HK-2 (cell line): ENCODE results near the gene PIK3C3.
"Not testable (repeated sequence)": the region's sequence is repeated elsewhere in the genome, so short reads cannot be mapped to it uniquely, and the experiment has no call there.

ENCODE experiments used
- DNase-seq: peaks from one replicate; pipeline ENCODE4 v3.0.0-alpha.2; 2018; ENCODE audit not compliant: unreplicated experiment

Gene PIK3C3

DNA sequence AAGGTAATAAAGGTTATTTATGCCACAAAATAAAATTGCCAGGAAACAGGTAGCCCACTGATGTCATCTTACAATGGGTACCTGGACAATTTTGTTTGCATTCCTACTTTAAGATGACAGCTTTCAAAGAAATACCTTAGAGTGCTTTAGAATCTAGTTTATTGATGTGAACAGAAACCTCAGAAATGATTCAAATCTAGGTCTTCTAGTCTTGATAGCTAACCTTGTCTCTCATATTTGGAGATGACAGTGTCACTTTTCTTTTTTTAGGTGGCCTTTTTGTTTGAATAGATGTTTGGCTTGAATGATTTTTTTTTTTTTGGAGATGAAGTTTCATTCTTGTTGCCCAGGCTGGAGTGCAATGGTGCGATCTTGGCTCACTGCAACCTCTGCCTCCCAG lies 69.1 kb downstream of the PIK3C3 start:
- no peak for DNase-seq

DNA sequence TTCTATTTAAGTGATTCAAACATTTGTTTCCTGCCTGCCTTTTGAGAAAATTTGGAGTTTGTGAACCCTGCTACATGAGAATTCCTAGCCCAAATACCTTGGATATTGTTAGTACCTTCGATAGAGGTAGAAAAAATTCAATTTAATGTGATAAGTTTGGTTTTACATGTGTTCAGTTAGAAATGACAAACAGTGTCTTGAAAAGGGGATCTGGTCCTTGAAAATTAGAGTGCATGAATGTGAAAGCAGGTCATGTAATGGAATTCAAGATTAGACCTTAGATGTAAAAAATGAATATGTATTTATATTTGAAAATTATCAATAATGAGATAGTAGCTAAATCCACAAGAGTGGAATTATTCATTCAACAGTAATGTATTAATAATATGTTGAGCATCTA lies 70.5 kb downstream of the PIK3C3 start:
- DNase-seq: no peak

DNA sequence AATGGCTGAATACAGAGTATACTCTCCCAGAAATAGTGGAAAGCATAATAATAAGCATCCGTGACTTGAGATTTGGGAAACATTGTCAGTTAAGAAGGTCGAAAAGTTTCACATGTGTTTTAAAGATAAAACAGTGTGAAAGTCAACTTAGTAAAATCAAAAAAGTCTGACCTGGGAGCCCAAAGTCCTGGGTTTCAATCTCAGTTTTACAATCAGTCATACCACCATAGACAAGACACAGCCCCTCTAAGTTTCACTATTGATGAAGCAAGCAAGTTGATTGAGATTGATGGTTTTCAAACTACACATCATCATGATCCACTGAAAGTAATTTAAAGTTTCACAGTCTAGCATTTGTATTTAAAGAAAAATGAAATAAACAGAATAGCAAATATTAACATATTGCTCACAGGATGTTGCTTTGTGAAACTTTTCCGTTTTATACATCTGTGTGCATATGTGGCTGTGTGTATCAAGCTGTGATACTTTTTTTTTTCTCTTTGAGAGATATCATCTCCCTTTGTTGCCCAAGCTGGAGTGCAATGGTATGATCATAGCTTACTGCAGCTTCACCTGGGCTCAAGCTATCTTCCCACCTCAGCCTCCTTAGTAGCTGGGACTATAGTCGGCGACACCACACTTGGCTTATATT lies 71.1 kb downstream of the PIK3C3 start:
- no peak for DNase-seq

DNA sequence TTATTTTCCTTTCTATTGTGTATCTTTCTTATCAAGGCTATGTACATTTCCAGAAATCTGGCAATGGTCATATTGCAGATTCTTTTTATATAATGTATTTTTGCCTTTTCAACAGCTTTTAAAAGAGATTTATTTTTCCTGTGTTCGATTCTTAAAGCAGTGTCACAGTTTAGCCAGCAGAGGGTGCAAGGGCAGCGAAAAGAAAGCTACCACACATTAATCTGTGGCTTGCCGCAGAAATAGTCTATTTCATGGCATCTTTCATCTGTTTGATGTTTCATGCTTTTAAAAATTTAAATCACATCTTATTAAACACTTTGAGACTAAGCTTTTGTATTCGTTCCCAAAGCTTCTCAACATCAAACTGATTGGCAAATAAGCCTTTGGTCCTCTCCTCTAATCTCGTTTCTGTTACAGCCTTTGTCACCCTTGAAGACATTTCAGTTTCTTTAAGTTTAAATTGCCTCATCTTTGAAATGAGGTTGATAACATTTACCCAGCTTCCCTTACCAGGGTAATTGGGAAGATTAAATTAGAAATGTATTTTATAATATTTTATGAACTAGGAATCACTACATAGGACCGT lies 73.3 kb downstream of the PIK3C3 start:
- no peak for DNase-seq

DNA sequence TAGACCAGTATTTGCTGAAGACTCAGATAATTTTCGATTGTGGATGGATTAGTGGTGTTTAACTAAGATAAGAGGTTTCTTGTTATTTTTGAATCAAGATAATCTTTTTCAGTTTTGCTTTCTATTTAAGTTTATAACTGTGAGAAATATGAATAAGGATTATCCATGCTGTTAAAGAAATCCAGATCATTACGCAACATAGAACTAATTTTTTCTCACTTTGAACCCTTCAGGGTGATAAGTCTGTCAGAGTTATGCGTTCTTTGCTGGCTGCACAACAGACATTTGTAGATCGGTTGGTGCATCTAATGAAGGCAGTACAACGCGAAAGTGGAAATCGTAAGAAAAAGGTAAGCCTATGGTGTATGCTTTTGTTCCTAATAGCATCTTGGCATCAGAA lies 74.1 kb downstream of the PIK3C3 start:
- no peak for DNase-seq

DNA sequence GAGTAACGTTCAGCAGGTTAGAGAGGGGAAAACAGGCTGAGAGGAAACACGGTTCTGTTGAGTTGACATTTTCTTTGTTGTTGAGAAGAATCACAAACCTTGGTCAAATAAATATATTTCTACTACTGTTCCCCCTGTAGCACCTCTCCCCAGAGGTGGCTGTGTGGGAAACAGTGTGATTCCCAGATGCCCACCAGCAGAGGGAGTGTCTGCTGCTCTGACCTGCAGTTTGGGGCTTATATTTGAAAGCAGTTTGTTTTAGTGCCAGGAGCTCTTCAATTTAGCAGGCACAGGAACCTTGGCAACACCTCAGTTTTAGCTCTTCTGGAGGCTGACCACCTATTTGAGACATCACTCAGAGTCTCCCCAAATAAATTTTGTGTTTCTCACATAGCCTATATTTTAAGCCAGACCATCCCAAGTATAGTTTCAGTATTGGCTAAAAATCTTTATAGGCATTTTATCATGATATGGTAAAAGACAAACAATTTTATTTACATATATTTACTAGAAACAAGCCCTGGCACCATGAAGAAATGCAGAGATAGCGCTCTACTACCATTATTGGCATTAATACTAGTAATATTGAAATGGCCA lies 75.7 kb downstream of the PIK3C3 start:
- DNase-seq: peak; percentile 5

DNA sequence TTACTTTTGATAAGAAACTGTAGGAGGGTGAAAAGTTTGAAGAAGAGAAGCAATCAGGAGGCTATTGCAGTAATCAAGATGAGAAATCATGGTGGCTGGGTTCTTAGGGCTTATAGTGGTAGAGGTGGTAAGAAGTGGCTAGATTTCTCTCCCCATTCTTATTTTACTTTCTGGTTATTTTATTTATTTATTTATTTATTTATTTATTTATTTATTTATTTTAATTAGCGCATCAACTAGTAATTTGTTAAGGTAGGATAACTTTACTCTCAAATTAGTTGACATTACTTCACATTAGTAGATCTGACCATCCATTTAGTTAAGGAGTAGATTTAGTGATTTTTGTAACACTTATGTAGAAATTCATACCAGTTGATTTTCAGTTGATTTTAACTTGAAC lies 77.4 kb downstream of the PIK3C3 start:
- DNase-seq: no peak

DNA sequence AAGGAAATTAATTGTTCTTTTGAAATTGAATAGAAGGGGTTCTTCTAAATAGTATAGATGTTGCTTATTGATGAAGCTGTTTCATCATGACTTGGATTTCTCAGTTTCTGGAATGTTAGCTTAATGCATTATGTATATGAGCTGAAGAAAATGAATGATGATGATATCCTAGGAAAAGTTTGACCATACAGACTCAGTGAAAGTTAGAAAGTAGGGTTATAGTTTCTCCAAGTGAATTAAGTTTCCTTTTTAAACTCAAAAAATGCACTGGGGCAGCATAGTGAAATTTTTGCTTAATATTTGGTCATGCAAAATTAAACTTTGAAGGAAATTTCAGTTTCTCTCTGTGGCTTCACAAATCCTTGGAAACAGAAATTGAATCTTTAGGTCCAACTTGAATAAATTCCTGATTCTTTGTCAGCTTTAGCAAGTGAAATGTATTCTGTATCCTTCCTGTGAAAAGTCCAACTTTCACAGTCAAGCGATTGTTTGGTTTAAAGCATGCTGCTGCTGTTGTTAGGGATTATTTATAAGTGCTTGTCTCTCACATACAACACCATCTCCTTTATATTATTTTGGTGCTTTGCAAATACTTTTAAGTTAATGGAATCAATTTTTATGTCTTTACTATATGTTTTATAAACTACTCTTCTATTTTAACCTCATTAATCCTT lies 78.2 kb downstream of the PIK3C3 start:
- no peak for DNase-seq

DNA sequence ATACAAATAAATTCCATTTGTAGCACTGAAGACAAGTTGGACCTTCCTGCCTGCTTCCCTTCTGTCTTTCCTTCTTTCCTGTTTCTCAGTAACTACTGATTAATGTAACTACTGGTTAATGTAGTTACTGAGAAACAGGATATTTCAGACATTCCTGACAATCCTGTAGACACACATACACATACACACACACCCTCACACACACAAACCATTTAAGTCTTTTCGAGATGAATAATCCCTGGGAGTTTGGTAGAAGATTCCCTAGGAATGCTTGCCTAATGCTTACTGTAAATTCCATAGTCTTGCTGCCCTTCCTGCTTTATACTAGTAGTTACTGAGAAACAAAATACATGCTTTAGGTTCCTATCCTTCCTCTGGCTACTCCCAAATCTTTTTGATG lies 83.9 kb downstream of the PIK3C3 start:
- no peak for DNase-seq

DNA sequence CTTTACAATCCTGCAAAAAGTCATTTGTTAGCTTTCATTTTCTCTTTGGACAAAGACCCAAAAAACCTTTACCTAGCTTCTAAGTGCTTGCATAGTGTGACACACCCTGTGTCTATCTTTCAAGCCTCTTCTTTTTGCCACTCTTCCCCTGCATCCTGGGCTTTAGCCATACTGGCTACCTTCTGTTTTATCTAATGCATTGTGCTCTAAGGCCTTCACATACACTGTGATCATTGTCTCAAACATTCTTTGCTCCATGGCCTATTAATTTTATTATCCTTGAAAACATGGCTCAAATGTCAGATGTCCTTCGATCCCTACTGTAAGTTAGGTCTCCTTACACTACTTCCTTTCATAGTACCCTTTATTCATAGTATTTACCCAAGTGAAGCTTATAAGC lies 84.4 kb downstream of the PIK3C3 start:
- no peak for DNase-seq

DNA sequence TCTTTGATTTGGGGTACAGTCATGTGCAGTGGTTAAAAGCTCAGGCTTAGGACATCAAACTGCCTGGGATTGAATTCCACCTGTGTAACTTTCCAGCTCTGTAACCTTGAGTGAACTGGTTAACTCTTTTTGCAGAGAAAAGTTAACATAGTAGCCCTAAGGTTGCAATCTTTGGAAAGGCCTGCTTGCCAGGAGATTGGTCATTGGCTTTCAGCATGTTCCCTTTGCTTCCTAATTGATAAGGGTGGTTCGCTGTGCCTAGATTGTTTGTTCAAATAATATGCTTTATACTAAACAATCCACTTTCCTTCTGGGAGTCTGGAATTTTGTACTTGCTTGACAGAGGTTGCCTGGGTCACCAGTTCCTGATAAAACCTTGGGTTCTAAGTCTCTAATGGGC lies 86.8 kb downstream of the PIK3C3 start:
- no peak for DNase-seq

DNA sequence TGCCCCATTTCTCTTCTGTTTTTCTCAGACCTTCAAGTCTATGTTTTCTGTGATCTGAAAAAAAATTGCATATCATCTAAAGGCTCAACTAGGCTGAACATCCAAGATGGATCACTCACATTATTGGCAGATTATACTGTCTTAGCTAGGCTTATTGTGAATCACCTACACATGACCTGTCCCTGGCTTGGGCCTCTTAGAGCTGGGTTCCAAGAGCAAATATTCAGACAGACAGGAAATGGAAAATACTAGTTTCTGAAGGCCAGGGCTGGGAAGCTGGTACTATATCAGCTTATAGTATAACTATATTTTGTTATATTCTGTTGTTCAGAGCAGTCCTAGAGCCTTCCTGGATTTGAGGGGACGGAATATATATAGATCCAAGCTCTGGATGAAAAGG lies 90.3 kb downstream of the PIK3C3 start:
- DNase-seq: peak; percentile 10

DNA sequence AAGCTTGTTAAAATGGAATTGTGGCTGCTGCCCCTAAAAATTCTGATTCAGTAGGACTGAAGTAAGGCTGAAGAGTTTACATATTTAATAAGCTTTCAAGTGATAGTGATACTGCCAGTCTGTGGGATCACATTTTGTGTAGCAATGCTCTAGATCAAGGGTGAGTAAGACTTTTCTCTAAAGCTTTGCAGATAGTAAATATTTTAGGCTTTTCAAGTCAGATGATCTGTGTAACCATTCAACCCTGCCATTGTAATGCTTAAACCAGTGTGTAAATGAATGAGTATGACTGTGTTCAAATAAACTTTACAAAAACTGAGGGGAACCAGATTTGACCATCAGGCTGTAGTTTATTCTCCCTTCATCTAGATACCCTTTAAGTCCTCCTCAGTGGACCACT lies 92.7 kb downstream of the PIK3C3 start:
- DNase-seq: no peak

DNA sequence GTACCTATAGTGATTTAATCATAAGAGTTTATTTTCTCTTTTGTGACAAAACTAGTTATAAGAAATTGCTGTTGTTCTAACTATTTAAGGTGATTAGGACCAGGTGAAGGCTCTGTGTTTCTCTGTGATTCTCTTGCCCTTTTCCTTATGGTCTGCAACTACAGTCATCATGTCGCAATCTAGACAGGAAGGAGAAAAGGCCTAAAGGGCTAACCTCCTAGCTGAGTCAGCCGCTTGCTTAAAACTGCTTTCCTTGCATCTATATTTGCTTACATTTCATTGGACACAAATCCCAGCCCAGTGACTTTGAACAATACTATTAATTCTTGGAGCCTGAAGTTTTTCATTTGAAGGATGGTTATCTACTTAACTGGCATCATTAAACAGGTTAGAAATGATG lies 93.1 kb downstream of the PIK3C3 start:
- peak; percentile 7 for DNase-seq

DNA sequence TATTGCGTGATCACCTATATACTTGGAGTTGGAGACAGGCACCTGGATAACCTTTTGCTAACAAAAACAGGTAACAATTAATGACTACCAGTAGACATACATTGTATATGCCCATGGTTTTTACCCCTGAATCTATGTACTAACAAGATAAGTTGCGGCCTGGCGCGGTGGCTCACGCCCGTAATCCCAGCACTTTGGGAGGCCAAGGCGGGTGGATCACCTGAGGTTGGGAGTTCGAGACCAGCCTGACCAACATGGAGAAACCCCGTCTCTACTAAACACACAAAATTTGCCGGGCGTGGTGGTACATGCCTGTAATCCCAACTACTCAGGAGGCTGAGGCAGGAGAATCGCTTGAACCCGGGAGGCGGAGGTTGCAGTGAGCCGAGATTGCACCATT lies 94.5 kb downstream of the PIK3C3 start:
- DNase-seq: not testable (repeated sequence)

DNA sequence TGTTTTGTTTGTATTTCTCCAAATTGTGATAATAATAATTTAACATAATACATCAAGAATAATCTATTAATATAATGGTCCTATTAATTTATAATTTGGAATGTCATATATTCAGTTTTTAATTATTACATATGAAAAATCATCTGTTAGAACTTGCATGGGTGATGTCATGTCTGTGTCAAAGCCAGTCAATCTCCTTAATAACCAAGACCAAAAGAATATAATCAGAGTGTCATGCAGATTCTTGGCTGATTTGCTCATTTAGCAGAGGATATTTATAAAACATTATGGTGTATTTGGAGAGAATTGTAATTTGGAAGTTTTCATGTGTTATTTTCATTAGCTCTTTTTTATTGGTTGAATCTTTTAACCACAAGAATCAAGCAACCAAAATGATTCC lies 96.4 kb downstream of the PIK3C3 start:
- DNase-seq: no peak

DNA sequence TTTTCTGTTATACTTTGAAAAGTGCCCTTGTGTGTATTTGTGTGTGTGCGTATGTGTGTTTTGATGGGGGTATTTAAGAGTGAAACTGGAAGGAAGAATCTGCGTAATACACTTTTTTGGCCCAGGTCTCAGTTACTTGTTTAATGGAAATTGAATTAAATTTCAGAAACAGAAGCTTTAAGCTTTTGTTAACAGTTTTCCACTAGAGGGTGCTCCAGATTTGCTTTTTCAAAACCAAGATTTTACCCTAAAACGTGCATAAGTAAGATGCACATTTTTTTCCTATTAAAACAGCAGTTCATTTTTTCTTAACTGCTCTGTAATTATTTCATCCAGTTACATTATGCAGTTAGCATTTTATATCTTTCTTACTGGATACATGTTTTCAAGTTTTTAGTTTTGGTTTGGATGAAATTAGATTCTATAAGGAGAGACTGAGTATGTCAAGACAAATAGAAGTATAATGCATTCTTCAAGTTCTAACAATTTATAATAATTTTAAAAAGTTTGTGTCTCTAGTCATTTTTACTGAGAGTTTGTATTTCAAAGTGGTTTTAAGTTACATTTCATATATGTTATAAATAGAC lies 97.2 kb downstream of the PIK3C3 start:
- no peak for DNase-seq

DNA sequence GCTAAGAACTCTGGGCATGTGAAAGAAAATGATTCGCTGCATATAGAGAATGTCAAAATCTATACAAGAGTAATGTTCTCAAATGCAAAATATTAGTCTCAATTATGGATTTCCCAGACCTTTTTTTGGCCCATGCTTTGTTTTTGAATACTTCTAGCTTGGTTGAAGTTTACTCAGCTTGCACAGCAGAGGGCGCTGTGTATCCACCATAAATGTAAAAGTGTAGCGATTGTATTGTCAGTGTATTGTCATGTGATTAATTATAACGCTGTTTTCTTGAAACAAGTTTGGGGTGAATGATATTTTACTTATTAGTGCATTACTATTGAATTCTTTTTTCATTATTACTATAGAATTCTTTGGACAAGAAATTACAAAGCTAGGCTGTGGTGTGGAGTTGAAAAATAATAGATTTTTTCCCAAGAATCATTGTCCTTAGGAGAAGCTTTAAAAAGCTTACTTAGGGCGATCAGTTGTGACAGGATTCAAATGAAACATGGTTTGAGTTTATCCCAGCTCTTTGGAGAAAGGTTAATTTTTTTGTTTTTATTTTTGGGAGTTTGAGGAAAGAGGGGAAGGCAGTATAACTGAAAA lies 98.3 kb downstream of the PIK3C3 start:
- DNase-seq: peak; percentile 25

DNA sequence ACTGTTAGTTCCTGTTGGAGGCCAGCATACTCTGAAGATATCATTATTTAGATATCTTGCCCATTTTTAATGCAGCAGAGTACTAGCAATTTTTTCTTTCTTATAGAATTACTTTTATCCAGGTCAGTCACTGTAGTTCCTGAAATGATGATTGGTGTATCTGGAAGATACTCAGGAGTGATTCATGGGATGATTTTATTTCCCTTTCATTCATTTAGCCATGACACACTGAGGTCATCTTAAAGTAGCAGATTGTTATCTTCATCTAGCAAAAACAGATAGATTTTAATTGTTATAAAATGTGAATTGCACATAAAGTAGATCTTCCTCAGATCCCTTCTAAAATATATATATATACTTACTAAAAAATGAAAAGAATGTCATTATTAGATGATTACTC lies 109.1 kb downstream of the PIK3C3 start:
- no peak for DNase-seq

DNA sequence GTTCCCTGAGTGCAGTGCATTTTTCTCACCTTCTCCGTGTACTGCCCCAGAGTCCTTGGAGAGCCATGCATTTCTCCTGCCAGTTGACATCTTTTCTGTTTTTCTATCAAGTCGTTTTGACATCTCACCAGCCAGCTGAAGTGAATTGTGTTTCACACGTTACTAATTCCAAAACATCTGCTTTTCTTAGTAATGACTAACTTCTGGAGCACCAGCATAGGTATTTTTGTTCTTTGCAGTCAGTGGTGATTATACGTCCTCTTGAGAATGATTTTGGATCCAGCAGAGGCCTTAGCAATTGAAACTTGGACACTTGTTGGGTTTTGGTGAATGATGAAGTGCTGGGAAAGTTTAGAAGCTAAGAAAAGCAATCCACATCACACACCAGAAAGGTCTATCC lies 112.5 kb downstream of the PIK3C3 start:
- no peak for DNase-seq

DNA sequence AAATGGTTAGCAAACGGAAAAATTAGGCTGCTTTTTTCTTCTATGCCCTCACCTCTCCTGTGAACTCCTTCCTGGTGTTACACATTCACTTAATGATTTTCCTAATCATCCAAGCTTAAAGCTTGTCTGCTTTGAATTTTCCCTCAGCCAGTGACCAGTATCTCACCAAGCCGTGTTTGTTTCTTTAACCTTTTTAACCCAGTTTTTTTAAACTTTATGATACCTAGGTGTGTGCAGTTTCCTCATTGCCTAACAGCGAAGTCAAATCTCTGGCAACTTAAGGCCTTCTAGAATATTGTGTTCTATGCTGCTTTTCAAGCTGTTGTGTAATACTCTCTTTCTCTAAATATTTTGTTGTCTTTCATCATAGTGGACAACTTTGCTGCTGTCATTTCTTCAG lies 113.0 kb downstream of the PIK3C3 start:
- DNase-seq: no peak

DNA sequence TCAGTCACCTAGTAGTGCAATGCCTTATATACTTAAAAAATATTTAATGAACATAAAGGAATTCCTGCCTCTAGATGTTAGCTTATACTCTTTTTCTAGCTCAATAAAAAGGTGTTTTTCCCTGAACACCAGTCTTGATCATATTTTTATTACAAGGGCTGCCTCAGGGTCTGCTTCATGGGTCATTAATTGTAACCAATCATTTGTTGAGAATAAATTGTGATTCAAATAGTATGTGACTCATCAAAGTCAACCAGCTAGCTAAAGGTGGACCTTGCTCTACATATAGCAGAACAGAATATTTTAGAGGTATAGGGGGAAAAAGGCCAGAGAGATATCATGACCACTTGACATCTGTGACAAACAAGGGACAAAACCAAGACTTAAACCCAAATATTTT lies 114.0 kb downstream of the PIK3C3 start:
- DNase-seq: no peak
